ENCODE results near the gene SYK. TPM values are rescaled to one million over a fixed set of nuclear protein-coding genes. Genes with fewer than 3 reads are reported as not detected.

Gene SYK
- total RNA-seq, 1 donor from 2014 or later, result 0.41 TPM

DNA sequence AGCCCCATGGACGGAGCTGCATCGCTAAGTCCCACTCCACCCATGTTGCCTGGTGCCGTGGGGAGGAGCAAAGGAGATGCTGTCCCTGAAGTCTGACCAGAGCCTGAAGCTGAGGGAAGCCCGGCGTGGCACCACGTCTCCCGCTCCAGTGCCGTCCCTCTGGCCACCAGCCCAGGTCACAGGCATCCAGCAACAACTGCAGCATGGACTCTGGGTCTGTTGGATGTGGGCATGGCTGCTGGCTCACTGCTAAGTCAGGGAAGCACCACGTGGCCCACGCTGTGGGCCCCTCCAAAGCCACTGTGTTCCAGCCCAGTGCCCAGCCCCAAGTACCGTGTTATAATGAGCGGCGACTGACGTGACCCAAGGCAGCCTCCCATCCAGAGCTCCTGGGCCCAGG lies 112.6 kb downstream of the SYK start:
- H3K9me3 ChIP-seq (ENCODE audit: insufficient read depth, low read depth, low read length), result no peaks in the 10 kb centered on the region
- no peaks in the 10 kb centered on the region for H4K20me1 ChIP-seq (ENCODE audit: insufficient read depth, low read length)
- H3K4me3 ChIP-seq (ENCODE audit: insufficient read depth, low read depth, low read length), result no peak overlapping the region
- no peaks in the 10 kb centered on the region for H3K36me3 ChIP-seq (ENCODE audit: insufficient read depth, low read length)
- Mint-ChIP-seq H3K4me1 (ENCODE audit: low read depth, unreplicated experiment) (peaks cover 6% of the 10 kb centered on the region), H3K4me3 (ENCODE audit: unreplicated experiment) (no peak overlapping the region), H3K27me3 (ENCODE audit: low read depth, unreplicated experiment) (peaks cover 9% of the 10 kb centered on the region), H3K9me3 (ENCODE audit: unreplicated experiment) (peaks cover 2% of the 10 kb centered on the region), H3K27ac (ENCODE audit: unreplicated experiment) (no peak overlapping the region), H3K36me3 (ENCODE audit: low read depth, unreplicated experiment) (no peaks in the 10 kb centered on the region)
- H3K4me2 ChIP-seq (ENCODE audit: low read length), result no peak overlapping the region
- no peaks in the 10 kb centered on the region for H3K79me2 ChIP-seq (ENCODE audit: insufficient read depth, low read length)
- FAIRE-seq, result no peak
- no peak overlapping the region for H3K9ac ChIP-seq (ENCODE audit: low read length)
- no peaks in the 10 kb centered on the region for H3K4me1 ChIP-seq (ENCODE audit: insufficient read depth, low read length)
- no peak overlapping the region for H3K27ac ChIP-seq (ENCODE audit: low read depth, low read length)
- H2AFZ ChIP-seq (ENCODE audit: low read depth, low read length), result no peak overlapping the region
- no peak for DNase-seq (ENCODE audit: low read depth)
- no peaks in the 10 kb centered on the region for H3K27me3 ChIP-seq (ENCODE audit: insufficient read depth, low read length)
- TF ChIP-seq EZH2 (IDR thresholded peaks at IDR 0.05; ENCODE audit: insufficient read depth, low read length) (no peak), CTCF (IDR thresholded peaks at IDR 0.05; ENCODE audit: insufficient read depth, low read depth, low read length) (no peak)

GRCh38 chr9:90914868-90915483 lies 113.4 kb downstream of the SYK start:
- Histone ChIP-seq H4K20me1 (ENCODE audit: insufficient read depth, low read length) (no peaks in the 10 kb centered on the region), H3K4me3 (ENCODE audit: insufficient read depth, low read depth, low read length) (no peak overlapping the region), H3K27ac (ENCODE audit: low read depth, low read length) (no peak overlapping the region), H2AFZ (ENCODE audit: low read depth, low read length) (no peak overlapping the region), H3K79me2 (ENCODE audit: insufficient read depth, low read length) (no peaks in the 10 kb centered on the region), H3K4me1 (ENCODE audit: insufficient read depth, low read length) (no peaks in the 10 kb centered on the region), H3K36me3 (ENCODE audit: insufficient read depth, low read length) (no peaks in the 10 kb centered on the region), H3K9ac (ENCODE audit: low read length) (no peak overlapping the region), H3K4me2 (ENCODE audit: low read length) (no peak overlapping the region), H3K27me3 (ENCODE audit: insufficient read depth, low read length) (no peaks in the 10 kb centered on the region), H3K9me3 (ENCODE audit: insufficient read depth, low read depth, low read length) (no peaks in the 10 kb centered on the region)
- DNase-seq (ENCODE audit: low read depth) (peak; percentile 41), FAIRE-seq (peak; percentile 49)
- H3K27me3 Mint-ChIP-seq (ENCODE audit: low read depth, unreplicated experiment), result peaks cover 14% of the 10 kb centered on the region
- H3K9me3 Mint-ChIP-seq (ENCODE audit: unreplicated experiment), result peaks cover 2% of the 10 kb centered on the region
- H3K36me3 Mint-ChIP-seq (ENCODE audit: low read depth, unreplicated experiment), result no peaks in the 10 kb centered on the region
- peaks cover 6% of the 10 kb centered on the region for H3K4me1 Mint-ChIP-seq (ENCODE audit: low read depth, unreplicated experiment)
- H3K4me3 Mint-ChIP-seq (ENCODE audit: unreplicated experiment), result no peak overlapping the region
- peak overlapping the region; percentile 34 for H3K27ac Mint-ChIP-seq (ENCODE audit: unreplicated experiment)
- peak; percentile 86 for TF ChIP-seq CTCF (IDR thresholded peaks at IDR 0.05; ENCODE audit: insufficient read depth, low read depth, low read length)
- TF ChIP-seq EZH2 (IDR thresholded peaks at IDR 0.05; ENCODE audit: insufficient read depth, low read length), result no peak

- TF ChIP-seq CTCF (IDR thresholded peaks at IDR 0.05; ENCODE audit: insufficient read depth, low read depth, low read length) (peak; percentile 36), EZH2 (IDR thresholded peaks at IDR 0.05; ENCODE audit: insufficient read depth, low read length) (no peak)
- peaks cover 9% of the 10 kb centered on the region for H3K27me3 Mint-ChIP-seq (ENCODE audit: low read depth, unreplicated experiment)
- H3K27ac Mint-ChIP-seq (ENCODE audit: unreplicated experiment), result no peak overlapping the region
- no peak overlapping the region for H2AFZ ChIP-seq (ENCODE audit: low read depth, low read length)
- H3K4me1 ChIP-seq (ENCODE audit: insufficient read depth, low read length), result no peaks in the 10 kb centered on the region
- H3K9ac ChIP-seq (ENCODE audit: low read length), result no peak overlapping the region
- no peak overlapping the region for H3K27ac ChIP-seq (ENCODE audit: low read depth, low read length)
- H4K20me1 ChIP-seq (ENCODE audit: insufficient read depth, low read length), result no peaks in the 10 kb centered on the region
- DNase-seq (ENCODE audit: low read depth) (no peak), FAIRE-seq (no peak)
- peaks cover 2% of the 10 kb centered on the region for H3K9me3 Mint-ChIP-seq (ENCODE audit: unreplicated experiment)
- H3K27me3 ChIP-seq (ENCODE audit: insufficient read depth, low read length), result peaks cover 3% of the 10 kb centered on the region
- no peaks in the 10 kb centered on the region for H3K9me3 ChIP-seq (ENCODE audit: insufficient read depth, low read depth, low read length)
- H3K36me3 ChIP-seq (ENCODE audit: insufficient read depth, low read length), result no peaks in the 10 kb centered on the region
- no peak overlapping the region for H3K4me3 ChIP-seq (ENCODE audit: insufficient read depth, low read depth, low read length)
- no peak overlapping the region for H3K4me2 ChIP-seq (ENCODE audit: low read length)
- H3K4me1 Mint-ChIP-seq (ENCODE audit: low read depth, unreplicated experiment), result peaks cover 6% of the 10 kb centered on the region
- no peak overlapping the region for H3K4me3 Mint-ChIP-seq (ENCODE audit: unreplicated experiment)
- H3K79me2 ChIP-seq (ENCODE audit: insufficient read depth, low read length), result no peaks in the 10 kb centered on the region
- H3K36me3 Mint-ChIP-seq (ENCODE audit: low read depth, unreplicated experiment), result no peaks in the 10 kb centered on the region
Observed at GRCh38 chr9:90915693-90916092, 114.1 kb downstream of the SYK start.
